Activated CD4-positive, alpha-beta memory T cell treated with anti-CD3 and anti-CD28 coated beads, Interleukin-2, amount 10 ng/mL, durations not matched to agents 7 days and 5 days (primary cell): ENCODE data around the gene COX19. TPM values are rescaled to one million over a fixed set of nuclear protein-coding genes. Genes with fewer than 3 reads are reported as not detected.

Experiments
- CTCF ChIA-PET: fragments of 350-600 bp; sonication (Branson Sonifier 250); formaldehyde crosslinking; loops from one replicate; lab custom pipeline; 2021; ENCODE audit warnings: antibody characterized with exemption, inconsistent platforms; lab: Charles Lee
- POLR2A ChIA-PET: fragments of 350-600 bp; sonication (Branson Sonifier 250); formaldehyde crosslinking; loops from one replicate; lab custom pipeline; 2021; ENCODE audit warnings: antibody characterized with exemption; lab: Charles Lee
- DNase-seq: peaks from one replicate; pipeline ENCODE4 v3.0.0-alpha.2; 2020
- H3K27ac Mint-ChIP-seq: one replicate; pipeline ENCODE4 v1.8.0; 2021; ENCODE audit warnings: mild to moderate bottlenecking, mixed read lengths
- H3K27me3 Mint-ChIP-seq: one replicate; pipeline ENCODE4 v1.8.0; 2021; ENCODE audit warnings: mixed read lengths
- H3K36me3 Mint-ChIP-seq: one replicate; pipeline ENCODE4 v1.8.0; 2021; ENCODE audit warnings: low read depth, mixed read lengths
- H3K4me1 Mint-ChIP-seq: one replicate; pipeline ENCODE4 v1.8.0; 2021; ENCODE audit warnings: mixed read lengths
- H3K4me3 Mint-ChIP-seq: one replicate; pipeline ENCODE4 v1.8.0; 2021; ENCODE audit warnings: mild to moderate bottlenecking, mixed read lengths
- H3K9me3 Mint-ChIP-seq: one replicate; pipeline ENCODE4 v1.8.0; 2021; ENCODE audit warnings: mixed read lengths
- total RNA-seq, 2 experiments: library from RNA; stranded (reverse); gene quantifications; one replicate each; pipeline ENCODE4 v1.2.3, GENCODE V29; 2021

The COX19 gene
- total RNA-seq, 2 experiments from 2014 or later: 17.4 to 18.2 TPM

- ChIA-PET CTCF (interaction anchor here (0.8 to 2.1 kb wide), 6 partner anchors 10 to 255 kb away, joined by 4 to 9 read pairs (median 4); partner anchors contain the start of gene COX19), POLR2A (interaction anchor here (0.9 to 4.2 kb wide), 16 partner anchors 9 to 318 kb away, joined by 3 to 54 read pairs (median 6); partner anchors contain the start of genes ADAP1, COX19, GET4 and GPR146)
- H3K9me3 Mint-ChIP-seq: no peaks in the 10 kb centered on the region
- peaks cover 5% of the 10 kb centered on the region for H3K36me3 Mint-ChIP-seq
- H3K27me3 Mint-ChIP-seq: peaks cover 15% of the 10 kb centered on the region
- peak overlapping the region; percentile 92 for H3K27ac Mint-ChIP-seq
- H3K4me3 Mint-ChIP-seq: peak overlapping the region; percentile 78
- peak; percentile 43 for DNase-seq
- H3K4me1 Mint-ChIP-seq: peaks cover 42% of the 10 kb centered on the region
These were observed 52.8 kb downstream of the COX19 start for GRCh38 chr7:922334-923107.

- peak overlapping the region; percentile 24 for H3K4me3 Mint-ChIP-seq
These were observed 53.6 kb downstream of the COX19 start for GRCh38 chr7:921581-922333.

DNA sequence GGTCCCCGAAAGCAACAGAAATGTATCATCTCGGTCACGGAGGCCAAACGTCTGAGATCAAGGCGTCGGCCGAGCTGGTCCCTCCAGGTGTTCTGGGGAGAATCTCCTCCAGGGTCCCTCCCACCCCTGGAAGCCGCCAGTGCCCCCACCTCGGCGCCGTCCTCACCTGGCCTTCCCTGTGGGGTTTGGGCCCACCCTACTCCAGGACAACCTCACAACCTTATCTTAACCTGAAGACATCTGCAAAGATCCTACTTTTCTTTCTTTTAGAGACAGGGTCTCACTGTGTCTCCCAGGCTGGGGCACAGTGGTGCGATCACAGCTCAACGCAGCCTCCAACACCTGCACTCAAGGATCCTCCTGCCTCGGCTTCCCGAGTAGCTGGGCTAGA lies 54.3 kb downstream of the COX19 start:
- no peak overlapping the region for H3K27ac Mint-ChIP-seq
- H3K27me3 Mint-ChIP-seq: peaks cover 10% of the 10 kb centered on the region
- H3K9me3 Mint-ChIP-seq: no peaks in the 10 kb centered on the region
- no peak overlapping the region for H3K4me3 Mint-ChIP-seq
- peaks cover 5% of the 10 kb centered on the region for H3K36me3 Mint-ChIP-seq
- POLR2A ChIA-PET: interaction anchor here (4.2 kb wide), 1 partner anchor 53 kb away, joined by 54 read pairs; the partner anchor contains the start of gene COX19
- no peak for DNase-seq
- H3K4me1 Mint-ChIP-seq: peaks cover 40% of the 10 kb centered on the region
- CTCF ChIA-PET: no interaction called here

More at GRCh38 chr7:921581-922333, 53.6 kb downstream of the COX19 start:
- no peak for DNase-seq
- Mint-ChIP-seq H3K27me3 (peaks cover 10% of the 10 kb centered on the region), H3K36me3 (peaks cover 5% of the 10 kb centered on the region), H3K27ac (no peak overlapping the region), H3K4me1 (peaks cover 40% of the 10 kb centered on the region), H3K9me3 (no peaks in the 10 kb centered on the region)
- ChIA-PET POLR2A (interaction anchor here (0.9 to 4.2 kb wide), 8 partner anchors 8 to 317 kb away, joined by 3 to 54 read pairs (median 6); partner anchors contain the start of gene COX19), CTCF (interaction anchor here (0.8 to 2.1 kb wide), 4 partner anchors 9 to 248 kb away, joined by 4 to 9 read pairs (median 4); no protein-coding TSS in a partner anchor)

GRCh38 chr7:920351-921070 lies 54.8 kb downstream of the COX19 start:
- no peak overlapping the region for H3K4me3 Mint-ChIP-seq

GRCh38 chr7:919924-920341 lies 55.4 kb downstream of the COX19 start:
- H3K4me1 Mint-ChIP-seq: peaks cover 37% of the 10 kb centered on the region
- ChIA-PET POLR2A (interaction anchor here (4.2 kb wide), 1 partner anchor 54 kb away, joined by 54 read pairs; the partner anchor contains the start of gene COX19), CTCF (no interaction called here)
- H3K27me3 Mint-ChIP-seq: peaks cover 7% of the 10 kb centered on the region
- no peak overlapping the region for H3K4me3 Mint-ChIP-seq
- peaks cover 5% of the 10 kb centered on the region for H3K36me3 Mint-ChIP-seq
- H3K27ac Mint-ChIP-seq: no peak overlapping the region
- no peaks in the 10 kb centered on the region for H3K9me3 Mint-ChIP-seq
- no peak for DNase-seq

More at GRCh38 chr7:920351-921070, 54.8 kb downstream of the COX19 start:
- CTCF ChIA-PET: no interaction called here
- peaks cover 7% of the 10 kb centered on the region for H3K27me3 Mint-ChIP-seq
- peaks cover 37% of the 10 kb centered on the region for H3K4me1 Mint-ChIP-seq
- DNase-seq: no peak
- POLR2A ChIA-PET: interaction anchor here (4.2 kb wide), 1 partner anchor 53 kb away, joined by 54 read pairs; the partner anchor contains the start of gene COX19
- H3K36me3 Mint-ChIP-seq: peaks cover 5% of the 10 kb centered on the region
- no peaks in the 10 kb centered on the region for H3K9me3 Mint-ChIP-seq
- H3K27ac Mint-ChIP-seq: no peak overlapping the region

DNA sequence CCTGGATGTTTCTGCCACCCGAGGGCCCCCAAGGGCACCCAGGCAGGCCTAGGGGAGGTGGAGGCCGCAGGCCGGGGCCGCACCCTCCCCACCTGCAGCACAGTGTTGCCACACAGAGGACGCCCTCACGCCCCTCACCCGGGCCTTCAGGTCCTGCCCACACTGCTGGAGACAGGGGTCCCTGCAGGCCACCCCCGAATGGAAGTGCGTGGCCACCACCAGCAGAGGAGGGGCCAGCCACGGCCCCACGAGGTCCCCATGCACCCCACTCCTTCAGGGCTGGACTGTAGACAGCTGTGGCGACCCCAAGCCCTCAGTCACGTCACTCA lies 56.3 kb downstream of the COX19 start:
- POLR2A ChIA-PET: no interaction called here
- Mint-ChIP-seq H3K27ac (no peak overlapping the region), H3K4me1 (peaks cover 30% of the 10 kb centered on the region), H3K27me3 (peaks cover 7% of the 10 kb centered on the region), H3K4me3 (no peak overlapping the region), H3K36me3 (peaks cover 5% of the 10 kb centered on the region), H3K9me3 (no peaks in the 10 kb centered on the region)
- CTCF ChIA-PET: no interaction called here
- no peak for DNase-seq

DNA sequence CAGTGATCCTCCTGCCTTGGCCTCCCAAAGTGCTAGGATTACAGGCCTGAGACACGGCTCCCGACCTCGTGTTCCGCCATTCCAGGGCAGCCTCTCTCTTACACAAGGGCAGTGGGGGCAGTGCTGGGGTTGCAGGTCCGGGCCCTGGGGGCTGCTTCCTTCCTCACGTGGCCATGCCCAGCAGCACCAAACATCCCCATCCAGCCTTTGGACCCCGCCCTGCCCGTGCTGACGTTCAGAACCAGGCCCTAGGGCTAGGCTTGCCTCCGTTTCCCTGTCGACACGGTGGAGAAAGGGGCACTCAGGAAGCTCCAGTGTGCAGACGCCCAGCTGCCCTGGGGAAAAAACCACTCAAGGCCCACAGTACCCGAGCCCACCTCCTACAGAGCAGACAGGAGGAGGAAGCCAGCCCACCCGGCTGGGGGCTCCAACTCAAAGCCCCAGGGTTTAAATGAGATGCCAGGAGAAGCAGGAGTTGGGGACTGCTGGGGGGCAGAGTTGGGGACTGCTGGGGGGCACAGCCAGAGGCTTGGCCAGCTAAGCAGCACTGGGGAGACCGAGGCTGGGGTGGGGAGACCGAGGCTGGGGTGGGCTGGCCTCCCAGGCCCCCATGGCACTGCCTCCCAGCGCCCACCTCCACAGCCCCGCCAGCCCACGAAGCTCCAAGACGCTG lies 56.8 kb downstream of the COX19 start:
- Mint-ChIP-seq H3K9me3 (no peaks in the 10 kb centered on the region), H3K4me1 (peaks cover 28% of the 10 kb centered on the region), H3K27ac (no peak overlapping the region), H3K4me3 (no peak overlapping the region), H3K27me3 (peaks cover 7% of the 10 kb centered on the region), H3K36me3 (peaks cover 5% of the 10 kb centered on the region)
- no peak for DNase-seq
- ChIA-PET POLR2A (no interaction called here), CTCF (no interaction called here)

- Mint-ChIP-seq H3K36me3 (peaks cover 3% of the 10 kb centered on the region), H3K4me1 (peaks cover 23% of the 10 kb centered on the region), H3K27me3 (peaks cover 7% of the 10 kb centered on the region), H3K4me3 (no peak overlapping the region), H3K27ac (no peak overlapping the region), H3K9me3 (no peaks in the 10 kb centered on the region)
- POLR2A ChIA-PET: no interaction called here
- DNase-seq: no peak
- CTCF ChIA-PET: no interaction called here
These were observed 57.3 kb downstream of the COX19 start for GRCh38 chr7:918118-918425.

- H3K4me1 Mint-ChIP-seq: peaks cover 18% of the 10 kb centered on the region
- H3K36me3 Mint-ChIP-seq: no peaks in the 10 kb centered on the region
- H3K27me3 Mint-ChIP-seq: peaks cover 7% of the 10 kb centered on the region
- POLR2A ChIA-PET: no interaction called here
- CTCF ChIA-PET: no interaction called here
- H3K4me3 Mint-ChIP-seq: no peak overlapping the region
- no peak for DNase-seq
- no peak overlapping the region for H3K27ac Mint-ChIP-seq
- no peaks in the 10 kb centered on the region for H3K9me3 Mint-ChIP-seq
These were observed 57.9 kb downstream of the COX19 start for GRCh38 chr7:917255-918117.

DNA sequence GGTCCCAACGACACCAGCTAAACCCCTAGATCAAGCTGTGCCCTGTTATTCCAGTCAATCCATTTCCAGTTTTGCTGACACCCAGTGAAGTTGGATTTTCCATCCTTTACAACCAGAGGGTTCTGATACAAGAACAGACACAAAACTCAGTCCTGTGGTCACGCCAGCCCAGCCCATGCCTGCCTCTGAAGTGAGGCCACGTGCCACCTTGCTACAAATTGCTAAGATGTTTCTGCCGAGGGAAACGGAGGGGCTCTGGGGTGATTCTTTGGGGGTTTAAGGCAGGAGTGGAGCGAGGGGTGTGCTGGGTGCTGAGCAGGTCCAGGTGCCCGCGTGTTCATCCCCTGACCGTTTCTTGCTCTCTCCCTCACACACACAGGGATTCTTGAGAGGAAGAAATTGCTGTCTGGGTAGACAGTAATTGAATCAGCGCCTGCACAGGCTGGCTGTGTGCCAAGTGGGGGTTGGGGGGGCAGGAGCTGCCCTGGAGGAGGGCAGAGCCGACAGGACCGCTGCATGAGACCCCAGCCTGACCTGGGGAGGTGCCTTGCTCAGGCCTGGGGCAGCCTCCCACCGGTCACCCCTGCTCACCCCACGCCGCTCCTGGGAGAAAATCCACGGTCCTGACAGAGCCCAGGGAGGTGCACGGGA lies 58.9 kb downstream of the COX19 start:
- Mint-ChIP-seq H3K4me1 (peaks cover 12% of the 10 kb centered on the region), H3K36me3 (no peaks in the 10 kb centered on the region), H3K27me3 (peaks cover 7% of the 10 kb centered on the region), H3K9me3 (no peaks in the 10 kb centered on the region), H3K27ac (no peak overlapping the region), H3K4me3 (no peak overlapping the region)
- ChIA-PET POLR2A (no interaction called here), CTCF (no interaction called here)
- no peak for DNase-seq
